ENCODE results near the gene ADGRL2. TPM values are rescaled to one million over a fixed set of nuclear protein-coding genes. Genes with fewer than 3 reads are reported as not detected.

Gene ADGRL2
- total RNA-seq, 4 donors from 2014 or later = 72.4 to 89.7 (median 78.8) TPM

- TF ChIP-seq POLR2A (IDR thresholded peaks at IDR 0.05; ENCODE audit: low read depth) (no peak), EP300 (IDR thresholded peaks at IDR 0.05) (no peak), POLR2AphosphoS5 (IDR thresholded peaks at IDR 0.05) (no peak), CTCF (IDR thresholded peaks at IDR 0.05) (no peak)
- Histone ChIP-seq H3K4me1 (peaks cover 33 to 42% (median 38%) of the 10 kb centered on the region in 4 donors), H3K36me3 (no peaks in the 10 kb centered on the region), H3K27ac (replicated peaks in 1 of 4) (peak overlapping the region; percentile 94 to 98 (median 95)), H3K4me3 (peak overlapping the region; percentile 84 to 91 (median 87)), H3K27me3 (no peaks in the 10 kb centered on the region), H3K9me3 (no peaks in the 10 kb centered on the region)
- intact Hi-C loops (cut with DNase I) = loop anchor here (10.0 kb wide), 2 partner anchors 191 to 499 kb away; no protein-coding TSS in a partner anchor
- DNase-seq (ENCODE audit: extremely low spot score) = no peak
- 3% methylated on average over 15 of the region's 15 CpGs for WGBS
Measured at GRCh38 chr1:81803431-81804110, 2.8 kb downstream of the ADGRL2 start.

GRCh38 chr1:81804312-81804711, 3.6 kb downstream of the ADGRL2 start:
- intact Hi-C loops (cut with DNase I) = loop anchor here (10.0 kb wide), 2 partner anchors 190 to 500 kb away; no protein-coding TSS in a partner anchor
- Histone ChIP-seq H3K27me3 (no peaks in the 10 kb centered on the region), H3K9me3 (no peaks in the 10 kb centered on the region), H3K4me3 (peak overlapping the region; percentile 84 to 91 (median 87)), H3K4me1 (peaks cover 30 to 38% (median 37%) of the 10 kb centered on the region in 4 donors), H3K36me3 (no peaks in the 10 kb centered on the region), H3K27ac (replicated peaks in 1 of 4) (peak overlapping the region in 3 of 4 donors; percentile 32 to 98 (median 95))
- no peak for DNase-seq (ENCODE audit: extremely low spot score)
- WGBS = 37% methylated on average over 2 of the region's 2 CpGs
- no peak for TF ChIP-seq POLR2A (IDR thresholded peaks at IDR 0.05; ENCODE audit: low read depth)
- no peak for TF ChIP-seq POLR2AphosphoS5 (IDR thresholded peaks at IDR 0.05)
- TF ChIP-seq EP300 (IDR thresholded peaks at IDR 0.05) = no peak
- TF ChIP-seq CTCF (IDR thresholded peaks at IDR 0.05) = no peak

- Histone ChIP-seq H3K4me1 (peaks cover 26 to 38% (median 36%) of the 10 kb centered on the region in 4 donors), H3K9me3 (no peaks in the 10 kb centered on the region), H3K36me3 (no peaks in the 10 kb centered on the region), H3K27me3 (no peaks in the 10 kb centered on the region), H3K27ac (replicated peaks in 1 of 4) (no peak overlapping the region), H3K4me3 (no peak overlapping the region)
- no peak for DNase-seq (ENCODE audit: extremely low spot score)
- intact Hi-C loops (cut with DNase I) = loop anchor here (10.0 kb wide), 2 partner anchors 189 to 501 kb away; no protein-coding TSS in a partner anchor
- TF ChIP-seq EP300 (IDR thresholded peaks at IDR 0.05) (no peak), CTCF (IDR thresholded peaks at IDR 0.05) (no peak), POLR2A (IDR thresholded peaks at IDR 0.05; ENCODE audit: low read depth) (no peak), POLR2AphosphoS5 (IDR thresholded peaks at IDR 0.05) (no peak)
- 43% methylated on average over 2 of the region's 2 CpGs for whole genome bisulfite sequencing
Measured at GRCh38 chr1:81805537-81806431, 5.0 kb downstream of the ADGRL2 start.

GRCh38 chr1:81806432-81806770, 5.7 kb downstream of the ADGRL2 start:
- no peak overlapping the region for H3K27ac ChIP-seq (replicated peaks in 1 of 4)
- WGBS = 72% methylated on average over 2 of the region's 2 CpGs
- H3K4me3 ChIP-seq = no peak overlapping the region
- no peaks in the 10 kb centered on the region for H3K9me3 ChIP-seq
- intact Hi-C loops (cut with DNase I) = loop anchor here (10.0 kb wide), 2 partner anchors 188 to 502 kb away; no protein-coding TSS in a partner anchor
- TF ChIP-seq CTCF (IDR thresholded peaks at IDR 0.05) (no peak), POLR2AphosphoS5 (IDR thresholded peaks at IDR 0.05) (no peak)
- peaks cover 31 to 44% (median 41%) of the 10 kb centered on the region in 4 donors for H3K4me1 ChIP-seq
- no peaks in the 10 kb centered on the region for H3K36me3 ChIP-seq
- H3K27me3 ChIP-seq = no peaks in the 10 kb centered on the region
- DNase-seq (ENCODE audit: extremely low spot score) = no peak

All from esophagus muscularis mucosa (tissue), 4 donors.